Smooth muscle cell (in vitro differentiated cells): ENCODE results near the gene CLECL1. TPM values are rescaled to one million over a fixed set of nuclear protein-coding genes. Genes with fewer than 3 reads are reported as not detected.

Source experiments
- DNase-seq: peaks from one replicate; lab custom pipeline; 2025; ENCODE audit not compliant: unreplicated experiment; lab: John Stamatoyannopoulos, UW
- H2AFZ ChIP-seq: fragments of 200-600 bp; sonication (generic); 2 replicates; pipeline ENCODE4 v1.6.0; 2016; ENCODE audit warnings: antibody characterized with exemption, low read depth, mild to moderate bottlenecking
- H3F3A ChIP-seq: fragments of 200-600 bp; sonication (generic); 2 replicates; pipeline ENCODE4 v1.6.0; 2017; ENCODE audit warnings: antibody characterized with exemption, low read depth
- H3K27ac ChIP-seq: fragments of 200-600 bp; sonication (generic); 2 replicates; pipeline ENCODE4 v1.5.1; 2016; ENCODE audit warnings: low read depth, mild to moderate bottlenecking
- H3K27me3 ChIP-seq: fragments of 200-600 bp; sonication (generic); 2 replicates; pipeline ENCODE4 v1.6.1; 2016; ENCODE audit warnings: low read depth, mild to moderate bottlenecking
- H3K36me3 ChIP-seq: fragments of 200-600 bp; sonication (generic); 2 replicates; pipeline ENCODE4 v1.5.1; 2016; ENCODE audit warnings: low read depth
- H3K4me1 ChIP-seq: fragments of 200-600 bp; sonication (generic); 2 replicates; pipeline ENCODE4 v1.5.1; 2016; ENCODE audit warnings: low read depth
- H3K4me2 ChIP-seq: fragments of 200-600 bp; sonication (generic); 2 replicates; pipeline ENCODE4 v1.6.0; 2016; ENCODE audit warnings: mild to moderate bottlenecking
- H3K4me3 ChIP-seq: fragments of 200-600 bp; sonication (generic); 2 replicates; pipeline ENCODE4 v1.5.1; 2016; ENCODE audit warnings: mild to moderate bottlenecking
- H3K79me2 ChIP-seq: fragments of 200-600 bp; sonication (generic); 2 replicates; pipeline ENCODE4 v1.6.0; 2016; ENCODE audit warnings: low read depth, mild to moderate bottlenecking
- H3K9ac ChIP-seq: fragments of 200-600 bp; sonication (generic); 2 replicates; pipeline ENCODE4 v1.6.0; 2016; ENCODE audit warnings: low read depth
- H3K9me3 ChIP-seq: fragments of 200-600 bp; sonication (generic); replicated peaks from 2 replicates; pipeline ENCODE4 v1.5.1; 2016; ENCODE audit warnings: low read depth
- H4K20me1 ChIP-seq: fragments of 200-600 bp; sonication (generic); 2 replicates; pipeline ENCODE4 v1.6.0; 2016; ENCODE audit warnings: low read depth
- CTCF ChIP-seq: fragments of 200-600 bp; sonication (generic); IDR thresholded peaks from 2 replicates; pipeline ENCODE4 v1.5.1; 2017; ENCODE audit warnings: borderline replicate concordance, mild to moderate bottlenecking, antibody characterized with exemption; ENCODE audit not compliant: insufficient read depth, poor library complexity, severe bottlenecking
- WGBS: methylation state at CpG from one replicate; pipeline ENCODE4 v1.1.7; 2016; ENCODE audit warnings: low lambda C conversion rate; 5-methylcytosine and 5-hydroxymethylcytosine counted together
- polyA plus RNA-seq: library from polyadenylated mRNA; unstranded; fragments of >200 nt; fragmentation: Nextera tagmentation; extraction: Ambion mirVana; gene quantifications from 2 replicates; pipeline ENCODE4 v1.2.1, GENCODE V29; 2016
- total RNA-seq: library from RNA; depleted of rRNA; stranded (reverse); fragments of >200 nt; gene quantifications from 2 replicates; pipeline ENCODE4 v1.2.3, GENCODE V29; 2014

CLECL1 gene
- total and polyA plus RNA-seq, 2 experiments from 2014 or later = not detected

GRCh38 chr12:9752145-9752933, 19.4 kb upstream of the CLECL1 start:
- Histone ChIP-seq H2AFZ (peak overlapping the region; percentile 29), H3K36me3 (no peaks in the 10 kb centered on the region), H3K9ac (no peak overlapping the region), H3K79me2 (no peaks in the 10 kb centered on the region), H3K27me3 (no peaks in the 10 kb centered on the region), H3K9me3 (no peaks in the 10 kb centered on the region), H3K4me2 (no peak overlapping the region), H4K20me1 (no peaks in the 10 kb centered on the region), H3F3A (no peaks in the 10 kb centered on the region), H3K4me1 (no peaks in the 10 kb centered on the region), H3K27ac (no peak overlapping the region), H3K4me3 (no peak overlapping the region)
- no peak for TF ChIP-seq CTCF
- WGBS = 96% methylated on average over 2 of the region's 2 CpGs
- no peak for DNase-seq

- H3F3A ChIP-seq = no peaks in the 10 kb centered on the region
- no peak overlapping the region for H3K27ac ChIP-seq
- 55% methylated on average over 9 of the region's 9 CpGs for WGBS
- no peak overlapping the region for H3K9ac ChIP-seq
- no peaks in the 10 kb centered on the region for H3K4me1 ChIP-seq
- H3K27me3 ChIP-seq = no peaks in the 10 kb centered on the region
- H3K79me2 ChIP-seq = no peaks in the 10 kb centered on the region
- no peaks in the 10 kb centered on the region for H3K36me3 ChIP-seq
- H3K4me3 ChIP-seq = no peak overlapping the region
- H3K9me3 ChIP-seq = no peaks in the 10 kb centered on the region
- no peaks in the 10 kb centered on the region for H4K20me1 ChIP-seq
- H2AFZ ChIP-seq = no peak overlapping the region
- DNase-seq = no peak
- H3K4me2 ChIP-seq = peak overlapping the region; percentile 68
- TF ChIP-seq CTCF = no peak
Measured at GRCh38 chr12:9751204-9752144, 18.6 kb upstream of the CLECL1 start.

- Histone ChIP-seq H3K36me3 (no peaks in the 10 kb centered on the region), H3K79me2 (no peaks in the 10 kb centered on the region), H3K4me3 (peak overlapping the region; percentile 23), H3K27ac (no peak overlapping the region), H3K4me1 (no peaks in the 10 kb centered on the region), H4K20me1 (no peaks in the 10 kb centered on the region), H2AFZ (peak overlapping the region; percentile 6), H3K27me3 (no peaks in the 10 kb centered on the region), H3K9me3 (no peaks in the 10 kb centered on the region), H3F3A (no peaks in the 10 kb centered on the region), H3K4me2 (peak overlapping the region; percentile 68), H3K9ac (no peak overlapping the region)
- 24% methylated on average over 20 of the region's 20 CpGs for WGBS
- no peak for DNase-seq
- peak; percentile 90 for TF ChIP-seq CTCF
Measured at GRCh38 chr12:9750276-9751203, 17.6 kb upstream of the CLECL1 start.
